ENCODE measurements around the gene PCBP3. TPM values are rescaled to one million over a fixed set of nuclear protein-coding genes. Genes with fewer than 3 reads are reported as not detected.

PCBP3 gene
- total and polyA plus RNA-seq, 4 donors = 0.36 to 1.6 (median 0.42) TPM

GRCh38 chr21:45945066-45945867 is 301.7 kb downstream of the PCBP3 start:
- no peak for TF ChIP-seq YY1 (IDR thresholded peaks at IDR 0.05)
- TF ChIP-seq TAF1 (conservative IDR thresholded peaks at IDR 0.05) = no peak
- no peak for TF ChIP-seq REST (IDR thresholded peaks at IDR 0.05)
- TF ChIP-seq NR2F2 (IDR thresholded peaks at IDR 0.05) = no peak
- TF ChIP-seq HNF4A (conservative IDR thresholded peaks at IDR 0.05) = no peak
- no peak for TF ChIP-seq RAD21 (IDR thresholded peaks at IDR 0.05)

DNA sequence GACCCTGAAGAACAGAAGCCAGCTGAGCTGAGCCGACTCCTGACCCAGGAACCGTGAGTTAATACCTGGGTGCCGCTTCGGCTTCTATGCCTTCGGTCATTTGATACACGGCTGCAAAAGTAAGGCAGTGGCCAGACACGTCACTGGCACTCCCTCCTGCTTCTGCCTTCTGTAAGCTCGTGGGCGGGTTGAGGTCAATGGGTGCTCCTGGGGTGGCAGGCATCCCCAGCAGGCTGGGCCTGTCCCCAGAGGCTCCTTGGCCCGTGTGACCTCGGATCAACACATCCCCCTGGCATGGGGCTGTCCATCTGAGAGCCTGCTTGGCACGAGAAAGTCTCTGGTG is 302.3 kb downstream of the PCBP3 start:
- TF ChIP-seq REST (IDR thresholded peaks at IDR 0.05) (no peak), HNF4A (conservative IDR thresholded peaks at IDR 0.05) (no peak), RAD21 (IDR thresholded peaks at IDR 0.05) (no peak), CTCF (IDR thresholded peaks at IDR 0.05; ENCODE audit: low read depth, low read length, missing input control) (no peak), RXRA (IDR thresholded peaks at IDR 0.05) (no peak), TAF1 (conservative IDR thresholded peaks at IDR 0.05) (no peak), JUND (IDR thresholded peaks at IDR 0.05) (no peak), SP1 (IDR thresholded peaks at IDR 0.05) (no peak), EGR1 (IDR thresholded peaks at IDR 0.05; ENCODE audit: low read depth in 2 of 2) (no peak), NR2F2 (IDR thresholded peaks at IDR 0.05) (no peak), FOXA1 (IDR thresholded peaks at IDR 0.05) (no peak), YY1 (IDR thresholded peaks at IDR 0.05) (no peak), GABPA (IDR thresholded peaks at IDR 0.05 in 1 of 2, conservative IDR thresholded peaks at IDR 0.05 in 1 of 2) (no peak), HNF4G (IDR thresholded peaks at IDR 0.05) (no peak), FOXA2 (IDR thresholded peaks at IDR 0.05) (no peak), ATF3 (IDR thresholded peaks at IDR 0.05) (no peak)
- TF ChIP-seq, protein P1, sequence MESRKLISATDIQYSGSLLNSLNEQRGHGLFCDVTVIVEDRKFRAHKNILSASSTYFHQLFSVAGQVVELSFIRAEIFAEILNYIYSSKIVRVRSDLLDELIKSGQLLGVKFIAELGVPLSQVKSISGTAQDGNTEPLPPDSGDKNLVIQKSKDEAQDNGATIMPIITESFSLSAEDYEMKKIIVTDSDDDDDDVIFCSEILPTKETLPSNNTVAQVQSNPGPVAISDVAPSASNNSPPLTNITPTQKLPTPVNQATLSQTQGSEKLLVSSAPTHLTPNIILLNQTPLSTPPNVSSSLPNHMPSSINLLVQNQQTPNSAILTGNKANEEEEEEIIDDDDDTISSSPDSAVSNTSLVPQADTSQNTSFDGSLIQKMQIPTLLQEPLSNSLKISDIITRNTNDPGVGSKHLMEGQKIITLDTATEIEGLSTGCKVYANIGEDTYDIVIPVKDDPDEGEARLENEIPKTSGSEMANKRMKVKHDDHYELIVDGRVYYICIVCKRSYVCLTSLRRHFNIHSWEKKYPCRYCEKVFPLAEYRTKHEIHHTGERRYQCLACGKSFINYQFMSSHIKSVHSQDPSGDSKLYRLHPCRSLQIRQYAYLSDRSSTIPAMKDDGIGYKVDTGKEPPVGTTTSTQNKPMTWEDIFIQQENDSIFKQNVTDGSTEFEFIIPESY (IDR thresholded peaks at IDR 0.05) = no peak
- TF ChIP-seq, protein P2, sequence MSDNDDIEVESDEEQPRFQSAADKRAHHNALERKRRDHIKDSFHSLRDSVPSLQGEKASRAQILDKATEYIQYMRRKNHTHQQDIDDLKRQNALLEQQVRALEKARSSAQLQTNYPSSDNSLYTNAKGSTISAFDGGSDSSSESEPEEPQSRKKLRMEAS (IDR thresholded peaks at IDR 0.05) = no peak
- no peak overlapping the region for H3K27ac ChIP-seq (ENCODE audit: low read depth in 1 of 2, low read length in 2 of 2)
- H3K4me3 ChIP-seq (ENCODE audit: low read depth in 1 of 3, low read length in 3 of 3) = no peak overlapping the region
- H3K4me1 ChIP-seq (ENCODE audit: control insufficient read depth in 4 of 4, insufficient read depth in 4 of 4, low read length in 3 of 4) = no peaks in the 10 kb centered on the region
- 85% methylated on average over 12 of the region's 12 CpGs for WGBS
- no peaks in the 10 kb centered on the region for H3K36me3 ChIP-seq (ENCODE audit: control insufficient read depth in 4 of 4, insufficient read depth in 3 of 4, low read depth in 1 of 4, low read length in 3 of 4)
- peaks cover 0 to 3% (median 0%) of the 10 kb centered on the region in 4 donors for H3K27me3 ChIP-seq (ENCODE audit: control insufficient read depth in 4 of 4, insufficient read depth in 4 of 4, low read length in 3 of 4)
- H3K9ac ChIP-seq (ENCODE audit: low read depth in 1 of 2, low read length in 2 of 2) = no peak overlapping the region
- no peak for DNase-seq (ENCODE audit: low spot score)
- H3K9me3 ChIP-seq (ENCODE audit: control insufficient read depth in 4 of 4, low read length in 3 of 4) = no peaks in the 10 kb centered on the region

More at GRCh38 chr21:45945066-45945867, 301.7 kb downstream of the PCBP3 start:
- no peaks in the 10 kb centered on the region for H3K9me3 ChIP-seq (ENCODE audit: control insufficient read depth in 4 of 4, low read length in 3 of 4)
- no peaks in the 10 kb centered on the region for H3K27me3 ChIP-seq (ENCODE audit: control insufficient read depth in 4 of 4, insufficient read depth in 4 of 4, low read length in 3 of 4)
- H3K27ac ChIP-seq (ENCODE audit: low read depth in 1 of 2, low read length in 2 of 2) = no peak overlapping the region
- no peak overlapping the region for H3K4me3 ChIP-seq (ENCODE audit: low read depth in 1 of 3, low read length in 3 of 3)
- no peak overlapping the region for H3K9ac ChIP-seq (ENCODE audit: low read depth in 1 of 2, low read length in 2 of 2)
- H3K36me3 ChIP-seq (ENCODE audit: control insufficient read depth in 4 of 4, insufficient read depth in 3 of 4, low read depth in 1 of 4, low read length in 3 of 4) = no peaks in the 10 kb centered on the region
- no peak for DNase-seq (ENCODE audit: low spot score)
- H3K4me1 ChIP-seq (ENCODE audit: control insufficient read depth in 4 of 4, insufficient read depth in 4 of 4, low read length in 3 of 4) = no peaks in the 10 kb centered on the region
- WGBS = 90% methylated on average over 24 of the region's 24 CpGs
